OCI-LY1 (cell line): ENCODE results near the gene ADNP.

Source experiments
- H2AFZ ChIP-seq: fragments of 200-600 bp; sonication (generic), shearing (Covaris generic); 2 replicates; pipeline ENCODE4 v1.6.0; 2014; ENCODE audit warnings: antibody characterized with exemption, mild to moderate bottlenecking, low read length
- H3F3A ChIP-seq: fragments of 200-600 bp; sonication (generic), shearing (Covaris generic); 2 replicates; pipeline ENCODE4 v1.6.0; 2014; ENCODE audit warnings: mild to moderate bottlenecking, antibody characterized with exemption, low read length, moderate library complexity; ENCODE audit not compliant: insufficient read depth
- H3K27ac ChIP-seq: fragments of 200-600 bp; sonication (generic); 2 replicates; pipeline ENCODE4 v1.5.1; 2014; ENCODE audit warnings: low read length, mixed run types, mild to moderate bottlenecking, low read depth; ENCODE audit not compliant: poor library complexity, severe bottlenecking
- H3K27me3 ChIP-seq: fragments of 200-600 bp; sonication (generic); 2 replicates; pipeline ENCODE4 v1.6.0; 2014; ENCODE audit warnings: antibody characterized with exemption, mild to moderate bottlenecking, low read length, moderate library complexity; ENCODE audit not compliant: insufficient read depth
- H3K36me3 ChIP-seq: fragments of 200-600 bp; sonication (generic); 2 replicates; pipeline ENCODE4 v1.6.1; 2014; ENCODE audit warnings: mild to moderate bottlenecking, antibody characterized with exemption, low read length, moderate library complexity, mixed read lengths; ENCODE audit not compliant: insufficient read depth
- H3K4me1 ChIP-seq: fragments of 200-600 bp; sonication (generic); 2 replicates; pipeline ENCODE4 v1.5.1; 2014; ENCODE audit warnings: mild to moderate bottlenecking, low read length, moderate library complexity; ENCODE audit not compliant: insufficient read depth, severe bottlenecking
- H3K4me2 ChIP-seq: fragments of 200-600 bp; sonication (generic), shearing (Covaris generic); 2 replicates; pipeline ENCODE4 v1.6.1; 2014; ENCODE audit warnings: low read length
- H3K4me3 ChIP-seq: fragments of 200-600 bp; sonication (generic); 2 replicates; pipeline ENCODE4 v1.5.1; 2014; ENCODE audit warnings: low read length, low read depth, mild to moderate bottlenecking, mixed read lengths; ENCODE audit not compliant: poor library complexity, severe bottlenecking
- H3K79me2 ChIP-seq: fragments of 200-600 bp; shearing (Covaris generic); 2 replicates; pipeline ENCODE4 v1.6.1; 2016; ENCODE audit warnings: mixed run types, low read length, mixed read lengths; ENCODE audit not compliant: insufficient read depth
- H3K9ac ChIP-seq: fragments of 200-600 bp; sonication (generic), shearing (Covaris generic); 2 replicates; pipeline ENCODE4 v1.6.1; 2014; ENCODE audit warnings: mild to moderate bottlenecking, low read length, mixed read lengths
- H3K9me2 ChIP-seq: fragments of 200-600 bp; sonication (generic), shearing (Covaris generic); 2 replicates; pipeline ENCODE4 v1.6.1; 2014; ENCODE audit warnings: low read depth, mild to moderate bottlenecking, low read length, mixed read lengths
- H3K9me3 ChIP-seq: fragments of 200-600 bp; shearing (Covaris generic); 2 replicates; pipeline ENCODE4 v1.6.1; 2014; ENCODE audit warnings: low read length, mixed read lengths
- H4K20me1 ChIP-seq: fragments of 200-600 bp; sonication (generic), shearing (Covaris generic); 2 replicates; pipeline ENCODE4 v1.6.0; 2016; ENCODE audit warnings: mild to moderate bottlenecking, low read length; ENCODE audit not compliant: insufficient read depth
- CTCF ChIP-seq: fragments of 200-600 bp; sonication (generic), shearing (Covaris generic); IDR thresholded peaks from 2 replicates; pipeline ENCODE4 v1.5.1; 2017; ENCODE audit warnings: mild to moderate bottlenecking, antibody characterized with exemption, low read length, moderate library complexity, mixed read lengths
- EZH2 ChIP-seq: fragments of 200-600 bp; sonication (generic), shearing (Covaris generic); IDR thresholded peaks from 2 replicates; pipeline ENCODE4 v1.8.0; 2017; ENCODE audit warnings: borderline replicate concordance, mixed run types, mild to moderate bottlenecking, antibody characterized with exemption, low read length, moderate library complexity, mixed read lengths

Gene ADNP

GRCh38 chr20:50873585-50873984, 57.7 kb downstream of the ADNP start:
- Histone ChIP-seq H2AFZ (no peak overlapping the region), H3K36me3 (peaks cover 19% of the 10 kb centered on the region; the same call in 1 of the 2 replicates), H3K4me1 (no peaks in the 10 kb centered on the region), H3K27me3 (no peaks in the 10 kb centered on the region), H4K20me1 (no peaks in the 10 kb centered on the region), H3F3A (no peaks in the 10 kb centered on the region), H3K4me2 (no peak overlapping the region), H3K9me2 (no peaks in the 10 kb centered on the region), H3K79me2 (no peaks in the 10 kb centered on the region), H3K9ac (no peak overlapping the region), H3K9me3 (no peaks in the 10 kb centered on the region), H3K4me3 (no peak overlapping the region), H3K27ac (no peak overlapping the region)
- TF ChIP-seq CTCF (no peak), EZH2 (no peak)

- Histone ChIP-seq H2AFZ (no peak overlapping the region), H4K20me1 (no peaks in the 10 kb centered on the region), H3K9me3 (no peaks in the 10 kb centered on the region), H3K9me2 (no peaks in the 10 kb centered on the region), H3K9ac (no peak overlapping the region), H3K27me3 (no peaks in the 10 kb centered on the region), H3K36me3 (peaks cover 19% of the 10 kb centered on the region; the same call in 1 of the 2 replicates), H3K4me1 (no peaks in the 10 kb centered on the region), H3K4me2 (no peak overlapping the region), H3K4me3 (no peak overlapping the region), H3F3A (no peaks in the 10 kb centered on the region), H3K79me2 (no peaks in the 10 kb centered on the region), H3K27ac (peak overlapping the region; percentile 9)
- no peak for TF ChIP-seq EZH2
- TF ChIP-seq CTCF = no peak
Measured at GRCh38 chr20:50872560-50873425, 58.4 kb downstream of the ADNP start.

- H4K20me1 ChIP-seq = no peaks in the 10 kb centered on the region
- peaks cover 10% of the 10 kb centered on the region; the same call in 1 of the 2 replicates for H3K36me3 ChIP-seq
- no peaks in the 10 kb centered on the region for H3K4me1 ChIP-seq
- TF ChIP-seq EZH2 = no peak
- no peak for TF ChIP-seq CTCF
- no peak overlapping the region for H3K4me2 ChIP-seq
- H3K27me3 ChIP-seq = no peaks in the 10 kb centered on the region
- H3K9ac ChIP-seq = no peak overlapping the region
- H3K9me3 ChIP-seq = no peaks in the 10 kb centered on the region
- no peak overlapping the region for H3K4me3 ChIP-seq
- H3F3A ChIP-seq = no peaks in the 10 kb centered on the region
- no peak overlapping the region for H2AFZ ChIP-seq
- H3K79me2 ChIP-seq = no peaks in the 10 kb centered on the region
- H3K9me2 ChIP-seq = no peaks in the 10 kb centered on the region
- no peak overlapping the region for H3K27ac ChIP-seq
Measured at GRCh38 chr20:50870561-50871161, 60.6 kb downstream of the ADNP start.
